Femur (tissue), 1 donor: ENCODE measurements around the gene SNED1.
"Not testable (repeated sequence)": the region's sequence is repeated elsewhere in the genome, so short reads cannot be mapped to it uniquely, and the experiment has no call there.

Experiments
- DNase-seq: peaks from one replicate; pipeline ENCODE4 v3.0.0-alpha.2; 2017

SNED1 gene

GRCh38 chr2:240972636-240973521 lies 25.5 kb upstream of the SNED1 start:
- DNase-seq: no peak

- DNase-seq: no peak
Measured at GRCh38 chr2:240974771-240975572, 23.4 kb upstream of the SNED1 start.

- DNase-seq: not testable (repeated sequence)
Measured at GRCh38 chr2:240975903-240976302, 22.5 kb upstream of the SNED1 start.

DNA sequence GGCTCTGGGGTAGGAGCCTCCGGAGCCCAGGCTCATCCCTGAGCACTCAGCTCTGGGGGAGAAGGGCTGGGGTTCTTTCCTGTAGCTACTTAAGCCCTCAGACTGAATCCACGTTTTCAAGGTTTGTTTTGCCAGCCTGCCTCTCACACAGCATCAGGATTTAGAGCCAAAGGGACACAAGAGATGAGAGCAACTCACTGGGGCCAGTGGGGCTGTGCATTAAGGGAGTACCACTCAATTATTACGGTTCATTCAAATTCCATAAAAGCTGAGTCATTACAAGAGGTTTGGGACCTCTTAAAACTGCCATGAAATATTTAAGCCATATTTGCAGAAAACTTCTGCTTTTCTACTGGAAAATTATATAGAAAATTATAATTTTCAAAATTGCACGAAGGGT lies 17.1 kb upstream of the SNED1 start:
- no peak for DNase-seq

- DNase-seq: no peak
Measured at GRCh38 chr2:240981871-240982800, 16.3 kb upstream of the SNED1 start.

GRCh38 chr2:240982821-240983281 lies 15.6 kb upstream of the SNED1 start:
- DNase-seq: no peak

DNA sequence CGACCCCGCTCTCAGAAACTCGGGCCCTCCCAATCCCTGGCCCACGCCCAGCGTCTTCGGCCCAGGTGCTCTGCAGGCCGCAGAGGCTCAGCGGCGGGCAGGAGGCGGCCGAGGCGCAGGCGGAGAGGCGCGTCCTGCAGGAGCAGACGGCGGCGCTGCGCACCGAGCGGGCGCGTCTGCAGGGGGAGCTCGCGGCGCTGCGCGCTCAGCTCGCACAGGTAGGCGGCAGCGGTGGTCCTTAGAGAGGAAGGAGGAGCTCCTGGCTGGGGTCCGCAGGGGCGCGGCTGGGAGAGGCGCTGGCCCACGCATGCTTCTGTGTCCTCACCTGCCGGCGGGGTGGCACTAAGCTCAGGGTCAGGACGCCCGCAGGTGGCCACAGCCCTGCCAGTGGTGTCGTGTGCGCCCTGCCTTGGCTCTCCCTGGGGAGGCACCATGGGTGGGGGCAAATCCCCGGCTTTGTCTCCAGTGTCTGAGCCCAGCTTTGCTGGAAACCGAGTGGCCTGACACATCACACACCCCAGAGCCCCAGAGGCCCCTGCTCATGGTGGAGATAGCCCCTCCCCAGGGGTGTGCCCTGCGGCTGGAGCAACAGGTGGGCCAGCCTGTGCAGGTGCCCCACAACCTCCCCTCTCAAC lies 14.9 kb upstream of the SNED1 start:
- DNase-seq: no peak

DNA sequence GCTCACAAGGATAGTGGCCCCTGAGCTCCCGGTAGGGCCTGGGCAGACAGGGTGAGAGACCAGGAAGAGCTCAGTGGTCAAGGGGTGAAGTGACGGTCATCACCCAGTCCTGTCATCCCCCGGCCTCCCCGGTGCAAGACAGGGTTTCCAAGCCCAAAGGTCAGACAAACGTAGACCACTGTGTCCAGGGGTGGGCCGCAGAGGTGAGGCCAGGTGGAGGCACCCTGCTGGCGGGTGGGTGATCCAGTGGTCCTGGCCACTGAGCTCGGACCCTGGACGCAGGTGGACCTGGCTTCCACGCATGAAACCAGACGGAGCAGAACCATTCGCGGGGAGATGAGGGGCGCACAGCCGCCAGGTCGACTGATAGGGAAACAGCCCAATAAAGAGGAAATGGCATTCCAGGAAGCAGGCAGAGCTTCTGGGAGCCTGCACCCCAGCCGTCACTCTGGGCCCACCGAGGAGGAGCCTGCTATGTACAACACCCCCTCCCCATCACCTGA lies 14.4 kb upstream of the SNED1 start:
- DNase-seq: no peak

DNA sequence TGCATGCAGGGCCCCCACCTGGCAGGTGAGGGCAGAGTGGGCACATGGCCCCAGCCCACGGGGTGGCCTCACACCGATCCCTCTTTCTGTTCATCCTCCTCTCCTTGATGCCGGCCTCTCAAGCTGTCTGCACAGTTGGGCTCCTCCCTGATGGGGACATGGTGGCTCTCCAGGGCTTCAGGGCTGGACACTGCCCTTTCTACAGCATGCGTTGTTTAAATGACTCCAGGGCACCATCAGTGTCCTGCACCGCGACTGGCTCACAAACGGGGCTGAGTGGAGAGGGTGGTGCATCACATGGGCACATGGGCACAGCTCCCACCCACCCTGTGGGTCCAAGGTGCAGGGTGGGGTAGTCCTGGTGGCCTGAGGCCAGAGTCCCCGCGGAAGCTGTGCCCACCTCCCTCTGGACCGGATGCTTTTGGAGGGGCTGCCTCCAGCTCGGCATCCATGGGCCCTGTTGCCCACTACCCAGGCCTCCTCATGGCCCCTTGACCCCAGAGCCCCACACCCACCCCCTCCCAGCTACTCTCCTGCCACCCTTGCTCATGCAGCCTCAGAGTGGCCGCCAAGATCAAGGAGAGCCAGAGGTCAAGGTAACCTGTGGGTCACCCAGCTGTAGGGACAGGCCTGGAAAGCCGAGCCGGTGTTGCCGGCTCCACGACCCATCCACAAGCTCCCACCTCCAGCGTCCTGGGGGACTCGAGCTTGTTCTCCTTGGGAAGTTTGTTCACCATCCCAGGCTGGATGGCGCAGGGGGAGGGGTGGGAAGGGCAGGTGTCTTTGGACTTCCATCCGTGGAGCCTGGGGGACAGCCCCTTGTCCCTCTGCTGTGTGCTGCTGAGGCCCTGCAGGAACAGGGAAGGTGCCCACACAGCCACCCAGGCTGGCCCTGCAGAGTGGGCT lies 12.3 kb upstream of the SNED1 start:
- DNase-seq: no peak

GRCh38 chr2:240986787-240987411 lies 11.5 kb upstream of the SNED1 start:
- peak; percentile 67 for DNase-seq

DNA sequence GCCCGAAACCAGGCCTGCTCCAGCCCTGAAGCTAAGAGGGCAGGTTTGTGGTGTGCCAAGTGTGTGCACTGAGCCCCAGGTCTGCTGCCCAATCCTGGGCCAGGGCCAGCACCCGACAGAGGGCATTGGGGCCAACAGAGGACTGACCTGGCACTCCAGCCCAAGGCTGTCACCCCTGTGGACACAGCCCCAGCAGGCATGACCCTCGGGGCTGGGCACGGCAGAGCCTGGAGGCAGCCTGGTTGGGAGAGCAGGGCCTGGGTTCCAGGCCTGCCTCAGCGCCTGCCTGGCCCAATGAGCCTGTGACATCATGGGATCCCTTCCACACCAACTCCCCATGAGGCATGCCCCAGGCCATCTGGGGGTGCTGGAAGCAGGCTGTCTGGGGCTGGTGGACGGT lies 10.8 kb upstream of the SNED1 start:
- DNase-seq: no peak

DNA sequence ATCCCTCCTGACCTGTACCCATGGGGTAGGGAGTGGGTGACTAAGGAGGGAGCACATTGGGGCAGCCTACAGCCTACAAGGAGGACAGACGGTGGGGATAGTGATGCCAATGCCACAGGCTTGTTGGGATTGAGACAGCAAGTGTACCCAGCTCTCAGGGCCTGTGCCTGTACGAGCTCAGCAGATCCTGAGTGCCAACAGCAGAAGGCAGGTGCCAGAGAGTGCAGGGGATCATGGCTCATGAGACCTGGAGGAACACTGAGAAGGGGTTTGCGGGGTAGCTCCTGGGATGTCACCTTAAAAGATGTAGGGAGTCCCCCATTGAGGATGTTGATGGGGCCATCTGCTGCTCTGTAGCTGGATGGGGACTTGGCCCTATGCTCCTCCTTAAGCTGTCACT lies 10.3 kb upstream of the SNED1 start:
- no peak for DNase-seq

DNA sequence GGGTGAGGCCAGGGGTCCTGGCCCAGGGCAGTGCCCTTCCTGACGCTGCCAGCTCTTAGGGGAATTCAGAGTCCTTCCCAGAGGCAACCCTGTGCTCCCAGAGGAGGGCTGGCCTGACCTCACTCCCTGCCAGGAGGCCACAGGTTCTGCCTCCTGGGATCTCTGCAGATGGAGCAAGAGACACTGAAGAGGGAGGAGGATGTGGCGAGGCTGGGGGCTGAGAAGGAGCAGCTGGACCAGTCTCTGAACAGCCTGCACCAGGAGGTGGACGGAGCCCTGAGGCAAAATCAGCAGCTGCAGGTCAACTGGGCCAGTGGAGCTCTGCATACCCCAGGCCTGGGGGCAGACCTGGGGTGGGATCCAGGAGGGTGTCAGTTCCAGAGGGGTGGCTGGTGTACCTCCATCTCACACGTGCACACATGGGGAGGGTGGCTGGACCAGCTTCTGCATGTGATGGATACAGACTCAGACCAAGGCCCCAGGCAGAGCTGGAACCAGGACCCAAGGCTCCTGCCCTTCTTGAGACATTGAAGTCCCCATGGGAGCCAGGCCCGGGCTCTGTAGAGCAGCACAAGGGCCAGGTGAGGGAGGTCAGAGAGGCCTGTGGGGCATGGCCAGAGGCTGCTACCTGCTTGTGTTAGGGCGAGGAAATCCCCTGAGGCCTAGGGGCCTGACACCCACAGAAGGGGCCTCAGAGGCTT lies 9.7 kb upstream of the SNED1 start:
- peak; percentile 13 for DNase-seq

DNA sequence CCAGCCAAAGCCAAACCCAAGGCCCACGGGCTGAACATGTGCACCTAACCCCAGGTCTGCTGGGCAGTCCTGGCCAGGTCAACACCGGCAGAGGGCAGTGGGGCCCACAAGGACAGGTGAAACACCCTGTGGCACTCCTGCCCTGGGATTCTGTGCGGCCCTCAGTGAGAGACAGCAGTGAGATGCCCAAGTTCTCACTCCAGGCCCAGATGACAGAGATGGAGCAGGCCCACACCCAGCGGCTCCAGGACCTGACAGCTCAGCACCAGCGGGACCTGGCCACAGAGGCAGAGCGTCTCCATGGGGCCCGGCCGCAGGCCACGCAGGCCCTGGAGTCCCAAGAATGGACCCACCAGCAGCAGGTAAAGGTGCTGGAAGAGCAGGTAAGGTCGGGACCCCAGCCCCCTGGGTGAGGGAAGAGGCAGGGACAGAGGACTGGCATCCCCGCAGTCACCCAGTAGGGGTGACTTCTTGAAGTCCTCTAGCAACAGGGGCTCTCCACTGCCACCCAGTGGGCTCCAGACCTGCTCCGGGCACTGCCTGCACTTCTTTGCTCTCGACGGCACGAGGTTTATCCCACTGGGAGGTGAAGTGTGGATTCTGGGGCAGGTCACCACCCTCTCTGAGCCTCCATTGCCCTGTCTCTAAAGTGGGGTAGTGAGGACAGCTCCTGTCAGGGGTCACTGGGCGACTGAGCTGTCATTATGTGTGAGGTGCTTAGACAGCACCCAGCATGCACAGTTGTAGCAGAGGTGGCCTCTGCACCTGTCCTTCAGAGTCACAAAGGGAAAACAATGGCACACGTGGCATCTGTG lies 8.8 kb upstream of the SNED1 start:
- DNase-seq: peak; percentile 16

DNA sequence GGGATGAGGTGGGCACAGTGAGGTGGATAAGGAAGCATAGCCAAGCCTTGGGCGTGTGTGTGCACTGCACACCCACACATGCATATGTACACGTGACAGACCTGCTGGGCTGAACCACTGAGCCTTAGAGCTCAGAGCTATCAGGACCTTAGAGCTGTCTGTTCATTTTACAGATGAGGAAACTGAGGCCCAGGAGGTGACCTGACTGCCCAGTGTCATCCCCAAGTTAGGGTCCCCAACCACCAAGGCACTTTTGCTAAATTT lies 8.2 kb upstream of the SNED1 start:
- DNase-seq: no peak

GRCh38 chr2:240990726-240991377 lies 7.6 kb upstream of the SNED1 start:
- peak; percentile 11 for DNase-seq

DNA sequence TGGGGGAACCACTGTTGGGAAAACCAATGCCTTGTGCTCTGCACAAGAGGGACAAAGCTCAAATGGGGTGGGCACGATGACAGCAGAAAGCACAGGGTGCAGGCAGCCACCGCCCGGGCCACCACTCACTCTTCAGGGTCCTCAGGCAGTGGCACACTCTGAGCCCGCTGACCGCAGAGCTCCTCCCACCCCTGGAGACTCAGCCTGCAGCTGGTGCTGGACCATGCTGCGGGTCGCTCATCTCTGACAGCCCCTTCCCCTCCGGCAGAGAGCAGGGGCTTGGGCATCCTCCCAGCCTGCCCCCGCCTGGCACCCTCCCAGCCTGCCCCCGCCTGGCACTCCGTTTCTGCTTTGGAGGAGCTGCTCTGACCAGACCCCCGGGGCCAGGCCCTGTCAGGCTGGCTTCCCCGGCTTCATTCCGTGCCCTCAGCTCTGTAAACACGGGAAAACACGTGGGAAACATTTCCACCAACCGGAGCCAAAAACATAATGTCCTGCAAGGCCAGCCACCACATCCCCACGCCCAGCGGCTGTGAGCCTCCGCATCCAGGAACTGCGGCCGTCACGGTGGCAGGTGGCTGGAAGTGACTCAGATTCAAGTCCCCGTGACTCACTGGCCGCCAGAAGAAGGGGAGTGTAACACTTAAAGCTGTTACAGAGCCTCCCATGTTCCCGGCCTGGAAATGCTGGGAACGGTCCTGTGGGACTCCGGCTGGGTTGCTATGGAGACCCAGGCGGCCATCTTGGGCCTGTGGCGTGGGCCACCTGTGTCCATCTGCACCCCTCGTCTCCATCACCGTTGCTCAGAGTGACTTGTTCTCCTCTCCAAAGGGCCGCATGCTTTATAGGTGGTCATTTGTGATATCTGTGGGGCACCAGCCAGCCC lies 6.8 kb upstream of the SNED1 start:
- peak; percentile 89 for DNase-seq
